NCI-H1417 (cell line): Measurements from ENCODE around the gene CDK5RAP1.
"Not testable (repeated sequence)": the region's sequence is repeated elsewhere in the genome, so short reads cannot be mapped to it uniquely, and the experiment has no call there.

Experiments used
- DNase-seq, 3 experiments: peaks; one replicate each; lab custom pipeline; 2025; lab: John Stamatoyannopoulos, UW

CDK5RAP1 gene

GRCh38 chr20:33401184-33401920 is at the start of gene CDK5RAP1:
CDK5RAP1 (minus strand) TSS chr20:33401519; CDS start chr20:33397064, 4,455 bp downstream.
- DNase-seq = peak; percentile 90 to 95 (median 93)

- DNase-seq = no peak
These were observed 49.5 kb upstream of the CDK5RAP1 start for GRCh38 chr20:33450867-33451266.

- no peak for DNase-seq
These were observed 44.7 kb upstream of the CDK5RAP1 start for GRCh38 chr20:33445881-33446625.

- DNase-seq = peak in 2 of 3 experiments; percentile 41 to 63
These were observed 43.7 kb upstream of the CDK5RAP1 start for GRCh38 chr20:33444797-33445560.

GRCh38 chr20:33443512-33444239 is 42.4 kb upstream of the CDK5RAP1 start, which contains the start of gene SNTA1:
SNTA1 (minus strand) TSS chr20:33443763; CDS start chr20:33443620, 143 bp downstream.
- DNase-seq = peak; percentile 84 to 91 (median 89)

- peak in 2 of 3 experiments; percentile 42 to 74 for DNase-seq
These were observed 41.7 kb upstream of the CDK5RAP1 start for GRCh38 chr20:33443006-33443511.

GRCh38 chr20:33442136-33443005 is 41.1 kb upstream of the CDK5RAP1 start:
- no peak for DNase-seq

GRCh38 chr20:33441142-33441955 is 40.0 kb upstream of the CDK5RAP1 start:
- DNase-seq = peak in 1 of 3 experiments; percentile 43

GRCh38 chr20:33440562-33440961 is 39.2 kb upstream of the CDK5RAP1 start:
- not testable (repeated sequence) for DNase-seq

GRCh38 chr20:33438481-33438880 is 37.2 kb upstream of the CDK5RAP1 start:
- no peak for DNase-seq

- no peak for DNase-seq
These were observed 36.0 kb upstream of the CDK5RAP1 start for GRCh38 chr20:33437141-33437911.

- no peak for DNase-seq
These were observed 33.1 kb upstream of the CDK5RAP1 start for GRCh38 chr20:33434434-33434833.

GRCh38 chr20:33433465-33434234 is 32.3 kb upstream of the CDK5RAP1 start:
- DNase-seq = no peak

GRCh38 chr20:33431797-33432381 is 30.6 kb upstream of the CDK5RAP1 start:
- no peak for DNase-seq

GRCh38 chr20:33423875-33424274 is 22.6 kb upstream of the CDK5RAP1 start:
- not testable (repeated sequence) for DNase-seq

- no peak for DNase-seq
These were observed 22.0 kb upstream of the CDK5RAP1 start for GRCh38 chr20:33423141-33423834.
